ENCODE data around the gene TRERF1. TPM values are rescaled to one million over a fixed set of nuclear protein-coding genes. Genes with fewer than 3 reads are reported as not detected.

Gene TRERF1
- polyA plus RNA-seq, 1 donor (not counting 4 experiments of a cell fraction or from before 2014, with no cell fraction given) = 4.8 TPM

GRCh38 chr6:42195415-42195814 lies 256.3 kb downstream of the TRERF1 start:
- no peaks in the 10 kb centered on the region for H3K9me3 ChIP-seq (ENCODE audit: control insufficient read depth, low read depth, low read length)
- no peak for DNase-seq (ENCODE audit: low read depth, low spot score)
- TF ChIP-seq, protein P1, sequence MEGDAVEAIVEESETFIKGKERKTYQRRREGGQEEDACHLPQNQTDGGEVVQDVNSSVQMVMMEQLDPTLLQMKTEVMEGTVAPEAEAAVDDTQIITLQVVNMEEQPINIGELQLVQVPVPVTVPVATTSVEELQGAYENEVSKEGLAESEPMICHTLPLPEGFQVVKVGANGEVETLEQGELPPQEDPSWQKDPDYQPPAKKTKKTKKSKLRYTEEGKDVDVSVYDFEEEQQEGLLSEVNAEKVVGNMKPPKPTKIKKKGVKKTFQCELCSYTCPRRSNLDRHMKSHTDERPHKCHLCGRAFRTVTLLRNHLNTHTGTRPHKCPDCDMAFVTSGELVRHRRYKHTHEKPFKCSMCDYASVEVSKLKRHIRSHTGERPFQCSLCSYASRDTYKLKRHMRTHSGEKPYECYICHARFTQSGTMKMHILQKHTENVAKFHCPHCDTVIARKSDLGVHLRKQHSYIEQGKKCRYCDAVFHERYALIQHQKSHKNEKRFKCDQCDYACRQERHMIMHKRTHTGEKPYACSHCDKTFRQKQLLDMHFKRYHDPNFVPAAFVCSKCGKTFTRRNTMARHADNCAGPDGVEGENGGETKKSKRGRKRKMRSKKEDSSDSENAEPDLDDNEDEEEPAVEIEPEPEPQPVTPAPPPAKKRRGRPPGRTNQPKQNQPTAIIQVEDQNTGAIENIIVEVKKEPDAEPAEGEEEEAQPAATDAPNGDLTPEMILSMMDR (optimal IDR thresholded peaks at IDR 0.05 in 1 of 3, IDR thresholded peaks at IDR 0.05 in 1 of 3, conservative IDR thresholded peaks at IDR 0.05 in 1 of 3; ENCODE audit: extremely low read depth in 1 of 3, insufficient read depth in 2 of 3, low read length in 3 of 3) = no peak
- no peak for TF ChIP-seq EZH2 (IDR thresholded peaks at IDR 0.05; ENCODE audit: low read length)
- H3K79me2 ChIP-seq (ENCODE audit: control insufficient read depth, insufficient read depth, low read length) = no peaks in the 10 kb centered on the region
- no peak overlapping the region for H3K4me3 ChIP-seq (ENCODE audit: control insufficient read depth in 2 of 3, extremely low read depth in 1 of 3, insufficient read depth in 2 of 3, low read depth in 1 of 3, low read length in 3 of 3)
- H3K4me1 ChIP-seq (ENCODE audit: control insufficient read depth, extremely low read depth, insufficient read depth, low read length) = peaks cover 33% of the 10 kb centered on the region
- dilution Hi-C loops (cut with MboI; ENCODE audit: extremely low pct_ligation_motif_present, low sequenced_read_pairs) = no loop called here
- no peak overlapping the region for H3K27ac ChIP-seq (ENCODE audit: control insufficient read depth, insufficient read depth, low read length)
- FAIRE-seq = no peak
- no peak overlapping the region for H3K4me2 ChIP-seq (ENCODE audit: control insufficient read depth, extremely low read depth, insufficient read depth, low read depth, low read length)
- no peaks in the 10 kb centered on the region for H3K36me3 ChIP-seq (ENCODE audit: control insufficient read depth in 2 of 2, extremely low read depth in 1 of 2, insufficient read depth in 2 of 2, low read length in 2 of 2)
- no peaks in the 10 kb centered on the region for H3K27me3 ChIP-seq (ENCODE audit: control insufficient read depth, extremely low read depth, insufficient read depth, low read length)
- peaks cover 2% of the 10 kb centered on the region for H3K9me1 ChIP-seq (ENCODE audit: control insufficient read depth, extremely low read depth, insufficient read depth, low read length)
- H3K9ac ChIP-seq (ENCODE audit: control insufficient read depth, extremely low read depth, insufficient read depth, low read length) = no peak overlapping the region
- H2AFZ ChIP-seq (ENCODE audit: control insufficient read depth, low read length) = no peak overlapping the region
- no peaks in the 10 kb centered on the region for H4K20me1 ChIP-seq (ENCODE audit: control insufficient read depth, extremely low read depth, insufficient read depth, low read length)

DNA sequence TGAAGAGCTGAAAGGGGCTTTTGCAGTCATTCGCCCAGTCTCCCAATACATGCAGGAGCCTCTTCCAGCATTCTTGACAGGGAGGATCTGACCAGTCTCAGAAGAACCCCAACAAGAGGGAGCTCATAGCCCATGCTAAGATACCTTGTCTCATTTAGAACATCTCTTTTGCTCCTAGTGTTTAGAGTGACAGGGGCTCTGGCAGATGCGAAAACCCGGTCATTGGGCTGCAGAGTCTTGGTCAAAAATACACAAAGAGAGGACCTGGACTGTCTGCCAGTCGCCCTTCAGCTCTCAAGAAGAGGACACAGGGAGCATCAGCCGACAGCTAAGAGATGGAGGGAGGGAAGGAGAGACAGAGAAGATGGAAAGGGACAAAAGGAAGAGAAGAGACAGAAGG lies 257.7 kb downstream of the TRERF1 start:
- Histone ChIP-seq H3K79me2 (ENCODE audit: control insufficient read depth, insufficient read depth, low read length) (no peaks in the 10 kb centered on the region), H3K9me3 (ENCODE audit: control insufficient read depth, low read depth, low read length) (no peaks in the 10 kb centered on the region), H4K20me1 (ENCODE audit: control insufficient read depth, extremely low read depth, insufficient read depth, low read length) (no peaks in the 10 kb centered on the region), H3K36me3 (ENCODE audit: control insufficient read depth in 2 of 2, extremely low read depth in 1 of 2, insufficient read depth in 2 of 2, low read length in 2 of 2) (no peaks in the 10 kb centered on the region), H3K9ac (ENCODE audit: control insufficient read depth, extremely low read depth, insufficient read depth, low read length) (no peak overlapping the region), H3K4me1 (ENCODE audit: control insufficient read depth, extremely low read depth, insufficient read depth, low read length) (peaks cover 22% of the 10 kb centered on the region), H3K27ac (ENCODE audit: control insufficient read depth, insufficient read depth, low read length) (no peak overlapping the region), H3K27me3 (ENCODE audit: control insufficient read depth, extremely low read depth, insufficient read depth, low read length) (no peaks in the 10 kb centered on the region), H3K4me2 (ENCODE audit: control insufficient read depth, extremely low read depth, insufficient read depth, low read depth, low read length) (no peak overlapping the region), H3K4me3 (ENCODE audit: control insufficient read depth in 2 of 3, extremely low read depth in 1 of 3, insufficient read depth in 2 of 3, low read depth in 1 of 3, low read length in 3 of 3) (no peak overlapping the region), H2AFZ (ENCODE audit: control insufficient read depth, low read length) (no peak overlapping the region), H3K9me1 (ENCODE audit: control insufficient read depth, extremely low read depth, insufficient read depth, low read length) (peaks cover 2% of the 10 kb centered on the region)
- DNase-seq (ENCODE audit: low read depth, low spot score) (no peak), FAIRE-seq (no peak)
- no peak for TF ChIP-seq EZH2 (IDR thresholded peaks at IDR 0.05; ENCODE audit: low read length)
- TF ChIP-seq, protein P1 (optimal IDR thresholded peaks at IDR 0.05 in 1 of 3, IDR thresholded peaks at IDR 0.05 in 1 of 3, conservative IDR thresholded peaks at IDR 0.05 in 1 of 3; ENCODE audit: extremely low read depth in 1 of 3, insufficient read depth in 2 of 3, low read length in 3 of 3) = no peak
- dilution Hi-C loops (cut with MboI; ENCODE audit: extremely low pct_ligation_motif_present, low sequenced_read_pairs) = no loop called here

Measured in keratinocyte (primary cell).